Liver (tissue), 9 donors: ENCODE results near the gene CACNA1C. TPM values are rescaled to one million over a fixed set of nuclear protein-coding genes. Genes with fewer than 3 reads are reported as not detected.

Source experiments
- DNase-seq: peaks from one replicate; pipeline ENCODE4 v3.0.0-alpha.2; 2017; ENCODE audit warnings: low spot score
- H3K27ac ChIP-seq, 2 donors: one replicate each; pipeline ENCODE4 v1.7.0; 2013; ENCODE audit warnings: inconsistent platforms in 2 of 2, low read length in 2 of 2, control low read depth in 1 of 2, low read depth in 1 of 2, mild to moderate bottlenecking in 1 of 2
- H3K27me3 ChIP-seq, 4 donors: one replicate each; pipeline versions ENCODE4 v1.6.1 to v1.7.0; 2013; ENCODE audit warnings: low read length in 3 of 4, inconsistent platforms in 1 of 4, mild to moderate bottlenecking in 1 of 4, moderate library complexity in 1 of 4; ENCODE audit not compliant: control insufficient read depth in 4 of 4, insufficient read depth in 4 of 4
- H3K36me3 ChIP-seq, 4 donors: one replicate each; pipeline versions ENCODE4 v1.6.1 to v1.7.0; 2013; ENCODE audit warnings: low read length in 3 of 4, mild to moderate bottlenecking in 3 of 4, low read depth in 1 of 4, moderate library complexity in 1 of 4; ENCODE audit not compliant: control insufficient read depth in 4 of 4, insufficient read depth in 3 of 4
- H3K4me1 ChIP-seq, 4 donors: one replicate each; pipeline versions ENCODE4 v1.6.1 to v1.7.0; 2013; ENCODE audit warnings: low read length in 3 of 4, mild to moderate bottlenecking in 3 of 4, moderate library complexity in 1 of 4; ENCODE audit not compliant: control insufficient read depth in 4 of 4, insufficient read depth in 4 of 4
- H3K4me3 ChIP-seq, 3 donors: one replicate each; pipeline versions ENCODE4 v1.6.1 to v1.7.0; 2013; ENCODE audit warnings: low read length in 3 of 3, control low read depth in 1 of 3, low read depth in 1 of 3, mild to moderate bottlenecking in 1 of 3
- H3K9ac ChIP-seq, 2 donors: one replicate each; pipeline ENCODE4 v1.7.0; 2013; ENCODE audit warnings: low read length in 2 of 2, mild to moderate bottlenecking in 2 of 2, moderate library complexity in 2 of 2, control low read depth in 1 of 2, low read depth in 1 of 2
- H3K9me3 ChIP-seq, 4 donors: one replicate each; pipeline versions ENCODE4 v1.6.1 to v1.7.0; 2013; ENCODE audit warnings: low read length in 3 of 4; ENCODE audit not compliant: control insufficient read depth in 4 of 4
- ATF3 ChIP-seq: IDR thresholded peaks from 2 replicates; pipeline ENCODE4 v1.6.1; 2016; ENCODE audit warnings: antibody characterized with exemption
- CTCF ChIP-seq: fragments of 150-350 bp; IDR thresholded peaks from 2 replicates; pipeline ENCODE4 v1.5.1; 2017; ENCODE audit warnings: improper control_type of control experiment, low read depth, low read length; ENCODE audit not compliant: missing input control
- EGR1 ChIP-seq, 2 donors: IDR thresholded peaks; 2 replicates each; pipeline ENCODE4 v1.6.1; 2016 to 2018; ENCODE audit warnings: antibody characterized with exemption in 2 of 2, low read depth in 2 of 2
- FOXA1 ChIP-seq: IDR thresholded peaks from 2 replicates; pipeline ENCODE4 v1.6.1; 2016; ENCODE audit warnings: antibody characterized with exemption
- FOXA2 ChIP-seq: IDR thresholded peaks from 2 replicates; pipeline ENCODE4 v1.6.1; 2016; ENCODE audit warnings: antibody characterized with exemption
- HNF4A ChIP-seq, 2 donors: conservative IDR thresholded peaks; 2 replicates each; pipeline ENCODE4 v1.6.1; 2016; ENCODE audit warnings: antibody characterized with exemption in 2 of 2, mild to moderate bottlenecking in 2 of 2
- HNF4G ChIP-seq: IDR thresholded peaks from 2 replicates; pipeline ENCODE4 v1.6.1; 2016; ENCODE audit warnings: antibody characterized with exemption
- JUND ChIP-seq, 2 donors: IDR thresholded peaks; 2 replicates each; pipeline ENCODE4 v1.6.1; 2016; ENCODE audit warnings: antibody characterized with exemption in 2 of 2
- MAX ChIP-seq: IDR thresholded peaks from 2 replicates; pipeline ENCODE4 v1.6.1; 2016; ENCODE audit warnings: antibody characterized with exemption
- NR2F2 ChIP-seq: IDR thresholded peaks from 2 replicates; pipeline ENCODE4 v1.6.1; 2016; ENCODE audit warnings: antibody characterized with exemption
- RAD21 ChIP-seq, 2 donors: IDR thresholded peaks; 2 replicates each; pipeline ENCODE4 v1.6.1; 2016; ENCODE audit warnings: antibody characterized with exemption in 2 of 2, mild to moderate bottlenecking in 2 of 2
- RXRA ChIP-seq, 2 donors: IDR thresholded peaks; 2 replicates each; pipeline ENCODE4 v1.6.1; 2017 to 2018; ENCODE audit warnings: antibody characterized with exemption in 2 of 2, mild to moderate bottlenecking in 1 of 2
- SP1 ChIP-seq: IDR thresholded peaks from 2 replicates; pipeline ENCODE4 v1.6.1; 2018; ENCODE audit warnings: antibody characterized with exemption, mild to moderate bottlenecking
- TAF1 ChIP-seq: conservative IDR thresholded peaks from 2 replicates; pipeline ENCODE4 v1.6.1; 2016; ENCODE audit warnings: antibody characterized with exemption, mild to moderate bottlenecking
- YY1 ChIP-seq: IDR thresholded peaks from 2 replicates; pipeline ENCODE4 v1.6.1; 2016; ENCODE audit warnings: antibody characterized with exemption, mild to moderate bottlenecking
- ZBTB33 ChIP-seq: IDR thresholded peaks from 2 replicates; pipeline ENCODE4 v1.6.1; 2016; ENCODE audit warnings: antibody characterized with exemption
- whole genome bisulfite sequencing: extraction: QIAGEN DNeasy Blood & Tissue Kit; methylation state at CpG from one replicate; pipeline ENCODE4 v1.1.7; 2013; 5-methylcytosine and 5-hydroxymethylcytosine counted together
- polyA plus RNA-seq, 2 donors: library from polyadenylated mRNA; stranded (reverse) in 1 of 2; unstranded in 1 of 2; fragments of 200-250 nt in 1 of 2; fragments of >200 nt in 1 of 2; fragmentation: Nextera tagmentation in 1 of 2; extraction: Ambion mirVana in 1 of 2; gene quantifications; one replicate each; pipeline versions ENCODE4 v1.2.1 to v1.2.3, GENCODE V29; 2013 to 2015
- total RNA-seq, 2 donors: library from RNA; depleted of rRNA; stranded (reverse); fragments of >200 nt; gene quantifications; one replicate each; pipeline ENCODE4 v1.2.3, GENCODE V29; 2014
- donor health status: healthy.
- donor health status: healthy.
- donor health status: healthy.
- donor health status: healthy.
- donor health status: healthy.

The CACNA1C gene
- total and polyA plus RNA-seq, 4 donors: 0.23 to 1.9 (median 0.41) TPM

- no peak for TF ChIP-seq RXRA (IDR thresholded peaks at IDR 0.05)
- Histone ChIP-seq H3K4me3 (no peak overlapping the region), H3K9me3 (no peaks in the 10 kb centered on the region), H3K36me3 (no peaks in the 10 kb centered on the region), H3K27ac (no peak overlapping the region), H3K4me1 (peaks cover 4 to 14% (median 8%) of the 10 kb centered on the region in 4 donors), H3K9ac (no peak overlapping the region), H3K27me3 (no peaks in the 10 kb centered on the region)
- no peak for DNase-seq
- 92% methylated on average over 4 of the region's 4 CpGs for WGBS
Measured at GRCh38 chr12:2263901-2264300, 211.1 kb downstream of the CACNA1C start.

- Histone ChIP-seq H3K9ac (no peak overlapping the region), H3K9me3 (no peaks in the 10 kb centered on the region), H3K36me3 (no peaks in the 10 kb centered on the region), H3K27me3 (no peaks in the 10 kb centered on the region), H3K27ac (no peak overlapping the region), H3K4me3 (no peak overlapping the region), H3K4me1 (peaks cover 4 to 14% (median 8%) of the 10 kb centered on the region in 4 donors)
- TF ChIP-seq NR2F2 (peak; percentile 25), RAD21 (IDR thresholded peaks at IDR 0.05) (no peak), RXRA (IDR thresholded peaks at IDR 0.05) (peak in 1 of 2 donors; percentile 40), MAX (no peak), CTCF (no peak), SP1 (no peak), FOXA1 (no peak), JUND (IDR thresholded peaks at IDR 0.05) (peak in 1 of 2 donors; percentile 20), ZBTB33 (no peak)
- no peak for DNase-seq
- WGBS: 66% methylated on average over 6 of the region's 6 CpGs
Measured at GRCh38 chr12:2264651-2265232, 212.0 kb downstream of the CACNA1C start.

GRCh38 chr12:2265461-2266167 lies 212.8 kb downstream of the CACNA1C start:
- H3K36me3 ChIP-seq: no peaks in the 10 kb centered on the region
- no peak overlapping the region for H3K27ac ChIP-seq
- DNase-seq: no peak
- H3K4me3 ChIP-seq: no peak overlapping the region
- no peak overlapping the region for H3K9ac ChIP-seq
- H3K9me3 ChIP-seq: no peaks in the 10 kb centered on the region
- H3K4me1 ChIP-seq: peaks cover 4 to 14% (median 8%) of the 10 kb centered on the region in 4 donors
- no peaks in the 10 kb centered on the region for H3K27me3 ChIP-seq
- WGBS: 80% methylated on average over 9 of the region's 9 CpGs
- TF ChIP-seq CTCF (no peak), FOXA2 (no peak), RXRA (IDR thresholded peaks at IDR 0.05) (no peak), ATF3 (no peak), TAF1 (no peak), JUND (IDR thresholded peaks at IDR 0.05) (no peak), HNF4A (conservative IDR thresholded peaks at IDR 0.05) (no peak), SP1 (no peak), YY1 (no peak), EGR1 (IDR thresholded peaks at IDR 0.05; ENCODE audit: low read depth in 2 of 2) (no peak), HNF4G (no peak), MAX (no peak), FOXA1 (no peak), ZBTB33 (no peak)
